SH-SY5Y (cell line): ENCODE measurements around the gene ADCY2.

ENCODE experiments used
- GATA2 ChIP-seq: IDR thresholded peaks from 2 replicates; pipeline ENCODE4 v1.6.1; 2011; ENCODE audit warnings: mild to moderate bottlenecking, low read depth, low read length
- GATA3 ChIP-seq: IDR thresholded peaks from 2 replicates; pipeline ENCODE4 v1.6.1; 2011; ENCODE audit warnings: low read depth, mild to moderate bottlenecking, low read length, moderate library complexity

The ADCY2 gene

GRCh38 chr5:7610531-7611177, 214.7 kb downstream of the ADCY2 start:
- no peak for TF ChIP-seq GATA3
- TF ChIP-seq GATA2: no peak

GRCh38 chr5:7611518-7611917, 215.6 kb downstream of the ADCY2 start:
- TF ChIP-seq GATA2 (no peak), GATA3 (no peak)

- TF ChIP-seq GATA3 (no peak), GATA2 (no peak)
These were observed 219.7 kb downstream of the ADCY2 start for GRCh38 chr5:7615566-7616061.

GRCh38 chr5:7616897-7617296, 221.0 kb downstream of the ADCY2 start:
- TF ChIP-seq GATA3: no peak
- TF ChIP-seq GATA2: no peak

GRCh38 chr5:7622498-7622897, 226.6 kb downstream of the ADCY2 start:
- no peak for TF ChIP-seq GATA2
- no peak for TF ChIP-seq GATA3

GRCh38 chr5:7625740-7626139, 229.8 kb downstream of the ADCY2 start:
- no peak for TF ChIP-seq GATA3
- TF ChIP-seq GATA2: no peak

GRCh38 chr5:7628248-7628647, 232.3 kb downstream of the ADCY2 start:
- no peak for TF ChIP-seq GATA2
- no peak for TF ChIP-seq GATA3

- TF ChIP-seq GATA3 (no peak), GATA2 (no peak)
These were observed 232.9 kb downstream of the ADCY2 start for GRCh38 chr5:7628820-7629219.

GRCh38 chr5:7629561-7629960, 233.6 kb downstream of the ADCY2 start:
- no peak for TF ChIP-seq GATA3

GRCh38 chr5:7634837-7635236, 238.9 kb downstream of the ADCY2 start:
- TF ChIP-seq GATA2: no peak
- no peak for TF ChIP-seq GATA3

GRCh38 chr5:7638456-7638855, 242.5 kb downstream of the ADCY2 start:
- TF ChIP-seq GATA2 (no peak), GATA3 (no peak)

GRCh38 chr5:7642029-7642428, 246.1 kb downstream of the ADCY2 start:
- no peak for TF ChIP-seq GATA2
- no peak for TF ChIP-seq GATA3

- TF ChIP-seq GATA3: no peak
These were observed 248.8 kb downstream of the ADCY2 start for GRCh38 chr5:7644723-7645122.

- TF ChIP-seq GATA2: no peak
- TF ChIP-seq GATA3: no peak
These were observed 254.8 kb downstream of the ADCY2 start for GRCh38 chr5:7650755-7651154.

GRCh38 chr5:7653046-7653445, 257.1 kb downstream of the ADCY2 start:
- no peak for TF ChIP-seq GATA2
- no peak for TF ChIP-seq GATA3

- TF ChIP-seq GATA2: no peak
- TF ChIP-seq GATA3: no peak
These were observed 261.2 kb downstream of the ADCY2 start for GRCh38 chr5:7657153-7657552.

GRCh38 chr5:7659420-7659819, 263.5 kb downstream of the ADCY2 start:
- TF ChIP-seq GATA2 (no peak), GATA3 (no peak)
